ENCODE measurements around the gene SESTD1. TPM values are rescaled to one million over a fixed set of nuclear protein-coding genes. Genes with fewer than 3 reads are reported as not detected.

Gene SESTD1
- total RNA-seq, 4 donors from 2014 or later: 9.7 to 28.1 (median 21.3) TPM

- Histone ChIP-seq H3K4me3 (replicated peaks in 1 of 3) (no peak overlapping the region), H3K4me1 (no peaks in the 10 kb centered on the region), H3K9me3 (no peaks in the 10 kb centered on the region), H3K27me3 (no peaks in the 10 kb centered on the region), H3K27ac (no peak overlapping the region), H3K36me3 (no peaks in the 10 kb centered on the region)
- TF ChIP-seq POLR2A (IDR thresholded peaks at IDR 0.05): no peak
- DNase-seq: no peak
- intact Hi-C loops (cut with DNase I): no loop called here
Measured at GRCh38 chr2:179130560-179130959, 134.1 kb downstream of the SESTD1 start.

- Histone ChIP-seq H3K4me1 (no peaks in the 10 kb centered on the region), H3K27ac (no peak overlapping the region), H3K9me3 (no peaks in the 10 kb centered on the region), H3K27me3 (no peaks in the 10 kb centered on the region), H3K36me3 (no peaks in the 10 kb centered on the region), H3K4me3 (replicated peaks in 1 of 3) (no peak overlapping the region)
- TF ChIP-seq CTCF (IDR thresholded peaks at IDR 0.05) (peak in 2 of 6 experiments; percentile 10 to 36), POLR2A (IDR thresholded peaks at IDR 0.05) (no peak)
- 84 to 89% methylated on average over 1 of the region's 1 CpG for WGBS, 2 donors
- DNase-seq: no peak
- intact Hi-C loops (cut with DNase I): no loop called here
Measured at GRCh38 chr2:179129574-179130238, 134.9 kb downstream of the SESTD1 start.

- Histone ChIP-seq H3K9me3 (no peaks in the 10 kb centered on the region), H3K27me3 (no peaks in the 10 kb centered on the region), H3K4me1 (no peaks in the 10 kb centered on the region), H3K36me3 (peaks cover 0 to 6% of the 10 kb centered on the region in 2 donors), H3K27ac (no peak overlapping the region), H3K4me3 (replicated peaks in 1 of 3) (no peak overlapping the region)
- WGBS, 2 donors: 86 to 90% methylated on average over 3 of the region's 3 CpGs
- intact Hi-C loops (cut with DNase I): no loop called here
- no peak for TF ChIP-seq POLR2A (IDR thresholded peaks at IDR 0.05)
- TF ChIP-seq CTCF (IDR thresholded peaks at IDR 0.05): no peak
- no peak for DNase-seq
Measured at GRCh38 chr2:179125404-179125803, 139.2 kb downstream of the SESTD1 start.

- intact Hi-C loops (cut with DNase I): no loop called here
- no peak for DNase-seq
- 66 to 78% methylated on average over 3 of the region's 3 CpGs for WGBS, 2 donors
- Histone ChIP-seq H3K9me3 (no peaks in the 10 kb centered on the region), H3K27me3 (no peaks in the 10 kb centered on the region), H3K27ac (no peak overlapping the region), H3K4me1 (no peaks in the 10 kb centered on the region), H3K36me3 (peaks cover 0 to 6% of the 10 kb centered on the region in 2 donors), H3K4me3 (replicated peaks in 1 of 3) (no peak overlapping the region)
- no peak for TF ChIP-seq POLR2A (IDR thresholded peaks at IDR 0.05)
- no peak for TF ChIP-seq CTCF (IDR thresholded peaks at IDR 0.05)
Measured at GRCh38 chr2:179124282-179124681, 140.3 kb downstream of the SESTD1 start.

- DNase-seq: no peak
- Histone ChIP-seq H3K27me3 (no peaks in the 10 kb centered on the region), H3K27ac (no peak overlapping the region), H3K9me3 (no peaks in the 10 kb centered on the region), H3K4me1 (no peaks in the 10 kb centered on the region), H3K4me3 (replicated peaks in 1 of 3) (no peak overlapping the region), H3K36me3 (peaks cover 0 to 6% of the 10 kb centered on the region in 2 donors)
- no peak for TF ChIP-seq POLR2A (IDR thresholded peaks at IDR 0.05)
- TF ChIP-seq CTCF (IDR thresholded peaks at IDR 0.05): no peak
- 93 to 95% methylated on average over 1 of the region's 1 CpG for WGBS, 2 donors
- intact Hi-C loops (cut with DNase I): no loop called here
Measured at GRCh38 chr2:179123272-179123662, 141.4 kb downstream of the SESTD1 start.
